ENCODE results near the gene PRKAR1B. TPM values are rescaled to one million over a fixed set of nuclear protein-coding genes. Genes with fewer than 3 reads are reported as not detected.

The PRKAR1B gene
- total RNA-seq, 1 donor from 2014 or later: 21.7 TPM

DNA sequence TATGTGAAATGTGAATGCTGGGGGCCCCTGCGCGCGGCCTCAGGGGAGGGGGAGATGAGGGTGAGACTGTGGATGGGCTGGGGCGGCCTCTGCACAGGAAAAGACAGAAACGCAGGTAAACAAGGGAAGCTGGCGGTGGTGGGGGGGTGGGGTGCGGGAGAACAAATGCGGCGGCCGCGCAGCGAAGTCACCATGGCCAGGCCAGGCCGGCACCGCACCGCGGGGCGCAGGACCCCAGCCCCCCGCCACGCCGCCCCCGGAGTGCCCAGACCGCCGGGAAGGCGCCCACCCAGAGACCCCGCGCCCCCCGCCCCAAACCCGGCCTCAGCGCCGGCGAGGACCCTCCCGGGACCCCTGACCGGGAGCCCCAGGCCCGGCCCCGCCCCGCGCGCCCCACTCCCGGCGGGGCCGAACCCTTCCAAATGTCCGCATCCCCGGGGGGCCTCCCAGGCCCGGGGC, 15.1 kb downstream of the PRKAR1B start:
- TF ChIP-seq, protein P1, sequence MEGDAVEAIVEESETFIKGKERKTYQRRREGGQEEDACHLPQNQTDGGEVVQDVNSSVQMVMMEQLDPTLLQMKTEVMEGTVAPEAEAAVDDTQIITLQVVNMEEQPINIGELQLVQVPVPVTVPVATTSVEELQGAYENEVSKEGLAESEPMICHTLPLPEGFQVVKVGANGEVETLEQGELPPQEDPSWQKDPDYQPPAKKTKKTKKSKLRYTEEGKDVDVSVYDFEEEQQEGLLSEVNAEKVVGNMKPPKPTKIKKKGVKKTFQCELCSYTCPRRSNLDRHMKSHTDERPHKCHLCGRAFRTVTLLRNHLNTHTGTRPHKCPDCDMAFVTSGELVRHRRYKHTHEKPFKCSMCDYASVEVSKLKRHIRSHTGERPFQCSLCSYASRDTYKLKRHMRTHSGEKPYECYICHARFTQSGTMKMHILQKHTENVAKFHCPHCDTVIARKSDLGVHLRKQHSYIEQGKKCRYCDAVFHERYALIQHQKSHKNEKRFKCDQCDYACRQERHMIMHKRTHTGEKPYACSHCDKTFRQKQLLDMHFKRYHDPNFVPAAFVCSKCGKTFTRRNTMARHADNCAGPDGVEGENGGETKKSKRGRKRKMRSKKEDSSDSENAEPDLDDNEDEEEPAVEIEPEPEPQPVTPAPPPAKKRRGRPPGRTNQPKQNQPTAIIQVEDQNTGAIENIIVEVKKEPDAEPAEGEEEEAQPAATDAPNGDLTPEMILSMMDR (IDR thresholded peaks at IDR 0.05; ENCODE audit: unreplicated experiment): no peak
- H3K27me3 Mint-ChIP-seq (ENCODE audit: unreplicated experiment): peaks cover 4% of the 10 kb centered on the region
- DNase-seq (ENCODE audit: low spot score): no peak
- peaks cover 8% of the 10 kb centered on the region for H3K4me1 Mint-ChIP-seq (ENCODE audit: unreplicated experiment)
- H3K9me3 Mint-ChIP-seq (ENCODE audit: unreplicated experiment): no peaks in the 10 kb centered on the region
- H3K36me3 Mint-ChIP-seq (ENCODE audit: low read depth, unreplicated experiment): peaks cover 4% of the 10 kb centered on the region
- H3K27ac Mint-ChIP-seq (ENCODE audit: unreplicated experiment): no peak overlapping the region
- no peak overlapping the region for H3K4me3 Mint-ChIP-seq (ENCODE audit: unreplicated experiment)

DNA sequence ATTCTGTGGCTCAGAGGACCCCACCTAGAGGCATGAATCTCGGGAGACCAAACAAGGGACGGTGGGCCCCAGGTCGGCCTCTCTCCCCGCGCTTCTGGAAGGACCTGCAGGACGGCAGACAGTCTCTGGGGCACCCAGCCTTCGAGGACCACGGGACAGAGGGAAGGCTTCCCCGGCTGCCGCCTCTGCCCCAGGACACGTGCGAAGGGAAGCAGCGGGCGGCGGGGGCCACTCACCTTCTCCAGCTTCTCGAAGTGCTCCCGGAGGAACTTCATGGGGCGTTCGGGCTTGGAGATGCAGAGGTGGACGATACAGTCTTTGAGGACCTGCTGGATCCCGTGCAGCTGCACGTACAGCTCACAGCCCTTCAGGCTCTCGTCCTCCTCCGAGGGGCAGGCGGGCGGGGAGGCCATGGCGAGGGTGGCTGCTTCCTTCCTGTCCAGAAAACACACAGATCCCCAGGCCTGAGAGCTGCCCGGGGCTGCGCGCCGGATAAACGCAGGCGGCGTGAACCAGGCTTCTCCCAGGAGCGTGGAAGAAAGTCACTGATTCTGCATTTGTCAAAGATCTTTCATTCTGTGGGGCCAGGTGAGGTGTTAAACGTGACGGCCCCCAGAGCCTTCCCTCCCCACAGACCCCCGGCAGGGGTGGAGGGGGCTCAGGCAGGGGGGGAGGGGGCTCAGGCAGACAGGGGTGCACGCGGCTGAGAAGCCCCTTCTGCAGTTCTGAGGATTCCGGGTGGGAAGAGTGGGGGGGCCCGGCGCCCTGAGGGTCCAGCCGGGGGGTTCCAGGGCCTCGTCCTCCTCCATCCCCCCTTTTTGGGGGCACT, 15.8 kb downstream of the PRKAR1B start:
- H3K4me3 Mint-ChIP-seq (ENCODE audit: unreplicated experiment): peak overlapping the region; percentile 85
- DNase-seq (ENCODE audit: low spot score): no peak

DNA sequence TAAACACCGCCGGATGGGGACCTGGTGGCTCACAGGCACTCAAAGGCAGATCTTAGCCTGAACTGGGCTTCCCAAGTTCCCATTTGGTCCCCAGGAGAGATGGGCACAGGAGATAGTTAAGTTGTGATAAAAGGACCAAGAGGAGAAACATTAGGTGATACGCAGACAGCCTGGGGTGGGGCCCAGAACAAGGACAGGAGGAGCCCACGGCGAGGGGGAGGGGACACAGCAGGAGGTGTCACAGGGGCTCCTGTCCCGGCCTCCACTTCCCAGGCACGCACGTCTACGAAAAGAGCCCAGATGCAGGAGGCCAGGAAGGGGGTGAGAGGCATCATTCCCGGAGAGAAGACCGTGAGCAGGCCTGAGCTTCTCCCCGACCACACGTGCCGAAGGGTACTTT, 16.9 kb downstream of the PRKAR1B start:
- Mint-ChIP-seq H3K4me1 (ENCODE audit: unreplicated experiment) (peaks cover 8% of the 10 kb centered on the region), H3K27ac (ENCODE audit: unreplicated experiment) (no peak overlapping the region), H3K9me3 (ENCODE audit: unreplicated experiment) (no peaks in the 10 kb centered on the region), H3K36me3 (ENCODE audit: low read depth, unreplicated experiment) (peaks cover 4% of the 10 kb centered on the region), H3K27me3 (ENCODE audit: unreplicated experiment) (peaks cover 3% of the 10 kb centered on the region), H3K4me3 (ENCODE audit: unreplicated experiment) (no peak overlapping the region)
- TF ChIP-seq, protein P1 (IDR thresholded peaks at IDR 0.05; ENCODE audit: unreplicated experiment): no peak
- DNase-seq (ENCODE audit: low spot score): no peak

More for the DNA sequence above, 15.8 kb downstream of the PRKAR1B start:
- Mint-ChIP-seq H3K4me1 (ENCODE audit: unreplicated experiment) (peaks cover 8% of the 10 kb centered on the region), H3K9me3 (ENCODE audit: unreplicated experiment) (no peaks in the 10 kb centered on the region), H3K27ac (ENCODE audit: unreplicated experiment) (no peak overlapping the region), H3K27me3 (ENCODE audit: unreplicated experiment) (peaks cover 4% of the 10 kb centered on the region), H3K36me3 (ENCODE audit: low read depth, unreplicated experiment) (peaks cover 4% of the 10 kb centered on the region)
- TF ChIP-seq, protein P1 (IDR thresholded peaks at IDR 0.05; ENCODE audit: unreplicated experiment): no peak

DNA sequence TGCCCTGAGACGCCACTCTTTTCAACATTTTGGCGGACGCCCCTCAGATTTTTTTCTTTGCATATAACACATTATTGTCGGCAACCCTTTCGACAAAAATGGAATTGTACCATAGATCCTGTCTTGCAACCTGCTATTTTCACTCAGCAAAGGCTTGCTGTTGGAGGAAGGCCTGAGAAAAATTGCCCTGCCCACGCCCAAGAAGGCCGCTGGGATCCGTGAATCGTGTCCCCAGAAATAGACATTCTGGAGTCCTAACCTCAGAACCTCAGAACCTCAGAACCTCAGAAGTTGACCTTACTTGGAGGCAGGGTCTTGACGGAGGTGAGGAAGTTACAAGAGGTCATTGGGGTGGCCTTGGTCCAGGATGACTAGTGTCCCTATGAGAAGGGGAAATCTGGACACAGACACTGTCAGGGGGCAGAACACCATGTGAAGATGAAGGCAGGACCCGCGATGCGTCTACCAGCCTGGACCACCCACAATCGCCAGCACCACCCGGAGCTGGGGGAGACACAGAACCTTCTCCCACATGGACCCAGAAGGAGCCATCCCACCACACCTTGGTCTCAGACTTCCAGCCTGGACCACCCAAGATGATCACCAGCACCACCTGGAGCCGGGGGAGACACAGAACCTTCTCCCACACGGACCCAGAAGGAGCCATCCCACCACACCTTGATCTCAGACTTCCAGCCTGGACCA, 19.6 kb downstream of the PRKAR1B start:
- TF ChIP-seq, protein P1 (IDR thresholded peaks at IDR 0.05; ENCODE audit: unreplicated experiment): no peak
- Mint-ChIP-seq H3K27ac (ENCODE audit: unreplicated experiment) (no peak overlapping the region), H3K27me3 (ENCODE audit: unreplicated experiment) (no peaks in the 10 kb centered on the region), H3K4me1 (ENCODE audit: unreplicated experiment) (peaks cover 4% of the 10 kb centered on the region), H3K36me3 (ENCODE audit: low read depth, unreplicated experiment) (peaks cover 4% of the 10 kb centered on the region), H3K4me3 (ENCODE audit: unreplicated experiment) (no peak overlapping the region), H3K9me3 (ENCODE audit: unreplicated experiment) (no peaks in the 10 kb centered on the region)
- no peak for DNase-seq (ENCODE audit: low spot score)

DNA sequence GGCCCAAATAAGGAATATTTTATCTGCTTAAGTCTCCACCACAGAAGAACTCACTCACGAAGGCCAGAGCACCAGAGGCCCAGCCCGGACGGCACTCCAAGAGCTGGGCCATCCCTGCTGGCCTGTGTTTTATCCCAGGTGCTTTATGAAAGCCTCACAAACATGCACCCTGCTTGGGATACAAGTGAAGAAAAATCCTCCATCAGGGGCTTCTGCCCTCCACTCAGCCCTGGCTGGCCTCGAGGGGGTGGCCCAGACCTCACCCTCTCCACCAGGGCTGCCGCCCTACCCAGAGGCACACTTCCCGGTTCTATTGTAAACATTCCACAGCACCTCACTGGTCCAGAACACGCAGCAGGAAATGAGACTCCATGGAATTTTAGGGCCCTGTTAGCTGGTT, 20.4 kb downstream of the PRKAR1B start:
- peaks cover 4% of the 10 kb centered on the region for H3K36me3 Mint-ChIP-seq (ENCODE audit: low read depth, unreplicated experiment)
- no peaks in the 10 kb centered on the region for H3K27me3 Mint-ChIP-seq (ENCODE audit: unreplicated experiment)
- DNase-seq (ENCODE audit: low spot score): no peak
- TF ChIP-seq, protein P1 (IDR thresholded peaks at IDR 0.05; ENCODE audit: unreplicated experiment): no peak
- no peaks in the 10 kb centered on the region for H3K9me3 Mint-ChIP-seq (ENCODE audit: unreplicated experiment)
- H3K4me1 Mint-ChIP-seq (ENCODE audit: unreplicated experiment): peaks cover 7% of the 10 kb centered on the region
- no peak overlapping the region for H3K4me3 Mint-ChIP-seq (ENCODE audit: unreplicated experiment)
- H3K27ac Mint-ChIP-seq (ENCODE audit: unreplicated experiment): no peak overlapping the region

Measured in endothelial cell (in vitro differentiated cells).